Astrocyte (in vitro differentiated cells and primary cell): ENCODE measurements around the gene SH3BP4. TPM values are rescaled to one million over a fixed set of nuclear protein-coding genes. Genes with fewer than 3 reads are reported as not detected.

ENCODE experiments used
- DNase-seq: peaks from one replicate; pipeline ENCODE4 v3.0.0-alpha.2; 2010; ENCODE audit warnings: low read depth
- FAIRE-seq: peaks from 2 replicates; lab custom pipeline; 2011; peaks lifted over from hg19 to GRCh38; lab: Jason Lieb, UNC
- H2AFZ ChIP-seq: 2 replicates; pipeline ENCODE4 v1.6.0; 2012; ENCODE audit warnings: low read depth, low read length, inconsistent platforms
- H3K27ac ChIP-seq: 2 replicates; pipeline ENCODE4 v1.5.1; 2011; ENCODE audit warnings: low read depth, low read length, inconsistent platforms
- H3K27me3 ChIP-seq: 2 replicates; pipeline ENCODE4 v1.6.0; 2011; ENCODE audit warnings: low read length, inconsistent platforms; ENCODE audit not compliant: insufficient read depth
- H3K36me3 ChIP-seq: 2 replicates; pipeline ENCODE4 v1.5.1; 2011; ENCODE audit warnings: low read length, inconsistent platforms; ENCODE audit not compliant: insufficient read depth
- H3K4me1 ChIP-seq: 2 replicates; pipeline ENCODE4 v1.5.1; 2011; ENCODE audit warnings: low read length, inconsistent platforms; ENCODE audit not compliant: insufficient read depth
- H3K4me2 ChIP-seq: 2 replicates; pipeline ENCODE4 v1.6.0; 2012; ENCODE audit warnings: low read length, inconsistent platforms
- H3K4me3 ChIP-seq: 2 replicates; pipeline ENCODE4 v1.5.1; 2011; ENCODE audit warnings: low read depth, mild to moderate bottlenecking, low read length, inconsistent platforms; ENCODE audit not compliant: insufficient read depth
- H3K79me2 ChIP-seq: 2 replicates; pipeline ENCODE4 v1.6.0; 2012; ENCODE audit warnings: mild to moderate bottlenecking, low read length, inconsistent platforms; ENCODE audit not compliant: insufficient read depth
- H3K9ac ChIP-seq: 2 replicates; pipeline ENCODE4 v1.6.0; 2012; ENCODE audit warnings: mild to moderate bottlenecking, low read length, inconsistent platforms
- H3K9me3 ChIP-seq: 2 replicates; pipeline ENCODE4 v1.5.1; 2012; ENCODE audit warnings: low read depth, mild to moderate bottlenecking, low read length, inconsistent platforms; ENCODE audit not compliant: insufficient read depth
- H4K20me1 ChIP-seq: 2 replicates; pipeline ENCODE4 v1.6.0; 2012; ENCODE audit warnings: low read length, inconsistent platforms; ENCODE audit not compliant: insufficient read depth
- H3K27ac Mint-ChIP-seq: one replicate; pipeline ENCODE4 v1.8.0; 2021; ENCODE audit warnings: mild to moderate bottlenecking, mixed read lengths; ENCODE audit not compliant: unreplicated experiment
- H3K27me3 Mint-ChIP-seq: one replicate; pipeline ENCODE4 v1.8.0; 2021; ENCODE audit warnings: low read depth, mixed read lengths; ENCODE audit not compliant: unreplicated experiment
- H3K36me3 Mint-ChIP-seq: one replicate; pipeline ENCODE4 v1.8.0; 2021; ENCODE audit warnings: low read depth, mixed read lengths; ENCODE audit not compliant: unreplicated experiment
- H3K4me1 Mint-ChIP-seq: one replicate; pipeline ENCODE4 v1.8.0; 2021; ENCODE audit warnings: low read depth, mixed read lengths; ENCODE audit not compliant: unreplicated experiment
- H3K4me3 Mint-ChIP-seq: one replicate; pipeline ENCODE4 v1.8.0; 2021; ENCODE audit warnings: mild to moderate bottlenecking, moderate library complexity, mixed read lengths; ENCODE audit not compliant: unreplicated experiment
- H3K9me3 Mint-ChIP-seq: one replicate; pipeline ENCODE4 v1.8.0; 2021; ENCODE audit warnings: mild to moderate bottlenecking, mixed read lengths; ENCODE audit not compliant: unreplicated experiment
- EZH2 ChIP-seq: IDR thresholded peaks from 2 replicates; pipeline ENCODE4 v1.6.1; 2012; ENCODE audit warnings: mild to moderate bottlenecking, low read length, inconsistent platforms; ENCODE audit not compliant: insufficient read depth
- total RNA-seq: library from RNA; stranded (reverse); gene quantifications from 2 replicates; pipeline ENCODE4 v1.2.1, GENCODE V29; 2021
- TF ChIP-seq, protein P1 (sequence below): IDR thresholded peaks from 2 replicates; pipeline ENCODE4 v1.5.1; 2011; ENCODE audit warnings: low read depth, mild to moderate bottlenecking, inconsistent platforms, low read length, moderate library complexity; ENCODE audit not compliant: insufficient read depth

Gene SH3BP4
- total RNA-seq, 1 donor from 2014 or later, result 127 TPM

DNA sequence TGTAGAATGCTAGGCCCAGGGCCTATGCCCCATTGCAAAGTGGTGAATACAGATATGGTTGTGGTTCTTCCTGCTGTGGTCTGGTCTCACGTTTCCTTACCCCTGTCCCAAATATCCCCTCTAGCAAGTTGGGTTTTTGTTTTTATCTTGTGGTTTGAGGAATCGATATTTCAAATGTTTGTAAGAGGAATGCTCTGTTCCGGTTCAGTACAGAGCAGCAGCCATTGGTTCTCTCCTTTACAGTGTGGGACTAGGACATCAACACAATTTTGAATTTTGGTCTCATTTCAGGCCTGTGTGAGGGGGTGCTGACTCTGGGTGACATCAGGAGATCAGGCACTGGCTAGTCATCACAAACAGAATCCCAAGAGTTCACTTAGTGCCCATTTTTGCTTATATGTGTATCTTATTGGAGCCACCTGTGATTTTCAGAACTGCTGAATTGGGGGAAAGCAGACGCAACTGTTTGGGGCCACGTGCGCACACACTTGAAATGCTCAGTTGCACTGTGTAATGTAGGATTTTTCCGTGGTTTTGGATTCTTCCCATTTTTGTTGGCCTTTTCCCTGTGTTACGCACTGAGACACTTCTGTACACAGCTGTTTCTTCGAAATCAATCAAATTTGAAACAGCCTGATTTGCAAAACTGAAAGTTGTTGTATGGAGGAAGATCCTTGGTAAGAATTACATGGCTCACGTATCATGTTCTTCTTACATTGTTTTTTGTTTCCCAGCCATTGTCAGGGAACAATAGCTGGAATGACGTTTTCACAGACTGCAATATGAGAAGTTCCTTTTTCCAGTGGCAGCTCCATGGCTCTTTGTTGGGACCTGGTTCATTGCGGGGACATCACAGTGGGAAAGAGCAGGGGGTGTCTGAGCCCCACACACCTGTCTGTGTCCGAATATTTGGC lies 8.6 kb downstream of the SH3BP4 start:
- Histone ChIP-seq H3K9me3 (no peaks in the 10 kb centered on the region), H3K27me3 (no peaks in the 10 kb centered on the region), H3K4me1 (peaks cover 66% of the 10 kb centered on the region), H3K4me3 (no peak overlapping the region), H4K20me1 (peaks cover 98% of the 10 kb centered on the region), H3K9ac (no peak overlapping the region), H2AFZ (no peak overlapping the region), H3K27ac (peak overlapping the region; percentile 29), H3K79me2 (peaks cover 100% of the 10 kb centered on the region), H3K36me3 (peaks cover 3% of the 10 kb centered on the region), H3K4me2 (peak overlapping the region; percentile 14)
- H3K27ac Mint-ChIP-seq, result peak overlapping the region; percentile 75
- peaks cover 72% of the 10 kb centered on the region for H3K4me1 Mint-ChIP-seq
- DNase-seq (peak; percentile 63), FAIRE-seq (peak; percentile 32)
- no peak overlapping the region for H3K4me3 Mint-ChIP-seq
- peaks cover 8% of the 10 kb centered on the region for H3K36me3 Mint-ChIP-seq
- no peaks in the 10 kb centered on the region for H3K9me3 Mint-ChIP-seq
- TF ChIP-seq, protein P1, sequence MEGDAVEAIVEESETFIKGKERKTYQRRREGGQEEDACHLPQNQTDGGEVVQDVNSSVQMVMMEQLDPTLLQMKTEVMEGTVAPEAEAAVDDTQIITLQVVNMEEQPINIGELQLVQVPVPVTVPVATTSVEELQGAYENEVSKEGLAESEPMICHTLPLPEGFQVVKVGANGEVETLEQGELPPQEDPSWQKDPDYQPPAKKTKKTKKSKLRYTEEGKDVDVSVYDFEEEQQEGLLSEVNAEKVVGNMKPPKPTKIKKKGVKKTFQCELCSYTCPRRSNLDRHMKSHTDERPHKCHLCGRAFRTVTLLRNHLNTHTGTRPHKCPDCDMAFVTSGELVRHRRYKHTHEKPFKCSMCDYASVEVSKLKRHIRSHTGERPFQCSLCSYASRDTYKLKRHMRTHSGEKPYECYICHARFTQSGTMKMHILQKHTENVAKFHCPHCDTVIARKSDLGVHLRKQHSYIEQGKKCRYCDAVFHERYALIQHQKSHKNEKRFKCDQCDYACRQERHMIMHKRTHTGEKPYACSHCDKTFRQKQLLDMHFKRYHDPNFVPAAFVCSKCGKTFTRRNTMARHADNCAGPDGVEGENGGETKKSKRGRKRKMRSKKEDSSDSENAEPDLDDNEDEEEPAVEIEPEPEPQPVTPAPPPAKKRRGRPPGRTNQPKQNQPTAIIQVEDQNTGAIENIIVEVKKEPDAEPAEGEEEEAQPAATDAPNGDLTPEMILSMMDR, result no peak
- no peak for TF ChIP-seq EZH2
- no peaks in the 10 kb centered on the region for H3K27me3 Mint-ChIP-seq

DNA sequence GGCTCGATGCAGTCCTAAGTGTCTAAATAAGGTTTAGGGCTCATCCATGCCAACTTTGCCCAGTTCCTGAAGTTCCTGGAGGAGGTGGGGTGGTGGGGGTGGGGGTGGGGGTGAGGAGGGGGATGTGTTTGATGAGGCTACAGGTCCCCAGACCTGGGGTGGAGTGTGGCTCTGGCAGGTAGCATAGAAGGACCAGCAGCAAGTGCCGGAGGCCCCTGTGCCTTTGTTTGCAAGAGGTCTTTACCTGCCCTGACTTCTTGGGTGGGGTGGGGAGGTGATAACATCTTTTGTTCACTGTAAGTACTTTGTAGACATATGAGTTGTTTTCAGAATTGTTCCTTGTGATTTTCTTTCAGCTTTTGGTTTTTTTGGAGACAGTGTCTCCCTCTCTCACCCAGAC lies 10.0 kb downstream of the SH3BP4 start:
- H3K9me3 Mint-ChIP-seq, result no peaks in the 10 kb centered on the region

More for the DNA sequence above, 10.0 kb downstream of the SH3BP4 start:
- peaks cover 58% of the 10 kb centered on the region for H3K4me1 ChIP-seq
- peaks cover 69% of the 10 kb centered on the region for H3K4me1 Mint-ChIP-seq
- no peak overlapping the region for H3K27ac Mint-ChIP-seq
- H3K4me3 Mint-ChIP-seq, result no peak overlapping the region
- FAIRE-seq (no peak), DNase-seq (no peak)
- H2AFZ ChIP-seq, result no peak overlapping the region
- H3K9ac ChIP-seq, result no peak overlapping the region
- H3K4me2 ChIP-seq, result no peak overlapping the region
- no peaks in the 10 kb centered on the region for H3K27me3 ChIP-seq
- peaks cover 100% of the 10 kb centered on the region for H3K79me2 ChIP-seq
- H3K9me3 ChIP-seq, result no peaks in the 10 kb centered on the region
- peaks cover 4% of the 10 kb centered on the region for H3K36me3 ChIP-seq
- TF ChIP-seq, protein P1, result no peak
- no peak for TF ChIP-seq EZH2
- H3K4me3 ChIP-seq, result no peak overlapping the region
- H3K36me3 Mint-ChIP-seq, result peaks cover 12% of the 10 kb centered on the region
- no peak overlapping the region for H3K27ac ChIP-seq
- no peaks in the 10 kb centered on the region for H3K27me3 Mint-ChIP-seq
- peaks cover 98% of the 10 kb centered on the region for H4K20me1 ChIP-seq
